K562 (cell line): ENCODE measurements around the gene BCAM. TPM values are rescaled to one million over a fixed set of nuclear protein-coding genes. Genes with fewer than 3 reads are reported as not detected.

Experiments
- CREM ChIP-seq: IDR thresholded peaks from 2 replicates; pipeline ENCODE4 v1.6.1; 2014; ENCODE audit warnings: antibody characterized with exemption, low read depth
- EP400 ChIP-seq: fragments of 450-650 bp; IDR thresholded peaks from 2 replicates; pipeline ENCODE4 v1.6.1; 2017; ENCODE audit warnings: antibody characterized with exemption, mild to moderate bottlenecking, moderate library complexity
- ETV5 ChIP-seq: sonication (generic); formaldehyde crosslinking; IDR thresholded peaks from 2 replicates; pipeline ENCODE4 v1.4.0; 2020; ENCODE audit warnings: low read depth, mild to moderate bottlenecking, missing genetic modification reagents
- HOXB6 ChIP-seq: fragments of 250-450 bp; sonication (Bioruptor Pico); IDR thresholded peaks from 2 replicates; pipeline ENCODE4 v1.5.1; 2022; ENCODE audit warnings: mild to moderate bottlenecking, borderline replicate concordance
- PHTF2 ChIP-seq: fragments of 250-450 bp; sonication (Bioruptor Pico); IDR thresholded peaks from 2 replicates; pipeline ENCODE4 v1.5.0; 2021; ENCODE audit warnings: mild to moderate bottlenecking
- SMAD2 ChIP-seq: fragments of 150-350 bp; IDR thresholded peaks from 2 replicates; pipeline ENCODE4 v1.6.1; 2014; ENCODE audit warnings: low read depth, mild to moderate bottlenecking, low read length
- ZFPM2 ChIP-seq: fragments of 250-450 bp; sonication (Bioruptor Pico); IDR thresholded peaks from 2 replicates; pipeline ENCODE4 v1.5.1; 2022; ENCODE audit warnings: mild to moderate bottlenecking
- ZNF124 ChIP-seq: sonication (generic); formaldehyde crosslinking; IDR thresholded peaks from 2 replicates; pipeline ENCODE4 v1.8.1; 2022; ENCODE audit warnings: missing genetic modification reagents
- ZNF445 ChIP-seq: fragments of 250-450 bp; sonication (Bioruptor Pico); IDR thresholded peaks from 2 replicates; pipeline ENCODE4 v1.4.0; 2020; ENCODE audit warnings: low read depth, mild to moderate bottlenecking, moderate library complexity
- polyA plus RNA-seq, 8 experiments: library from polyadenylated mRNA; depleted of rRNA in 4 of 8; stranded (reverse) in 5 of 8; unstranded in 3 of 8; fragments of >200 nt; fragmentation: Nextera tagmentation in 2 of 8; fragmentation: Illumina TruSeq in 1 of 8; extraction: Ambion mirVana in 2 of 8; extraction: Trizol in 1 of 8; gene quantifications; 2 replicates each; pipeline versions ENCODE4 v1.2.1 to v1.2.3, GENCODE V29; 2011 to 2014; ENCODE audit warnings: inconsistent platforms in 1 of 8, missing spikeins in 1 of 8
- total RNA-seq, 7 experiments: library from RNA; depleted of rRNA in 6 of 7; stranded (reverse); fragments of >200 nt in 6 of 7; fragmentation: Illumina TruSeq in 2 of 7; extraction: Trizol in 2 of 7; gene quantifications; 2 replicates each; pipeline versions ENCODE4 v1.2.1 to v1.2.3, GENCODE V29; 2011 to 2021; ENCODE audit warnings: low replicate concordance in 1 of 7
- TF ChIP-seq, protein P1 (sequence below), 2 experiments: fragments of 450-650 bp; IDR thresholded peaks; 2 replicates each; pipeline ENCODE4 v1.6.1; 2016; ENCODE audit warnings: mild to moderate bottlenecking in 2 of 2, borderline replicate concordance in 1 of 2, low read depth in 1 of 2, moderate library complexity in 1 of 2
- TF ChIP-seq, protein P2 (sequence below): sonication (generic); formaldehyde crosslinking; IDR thresholded peaks from 2 replicates; pipeline ENCODE4 v1.5.0; 2020; ENCODE audit warnings: missing genetic modification reagents
- TF ChIP-seq, protein P3 (sequence below): fragments of 250-450 bp; sonication (Bioruptor Pico); IDR thresholded peaks from 2 replicates; pipeline ENCODE4 v1.5.0; 2020; ENCODE audit warnings: mild to moderate bottlenecking, borderline replicate concordance
- TF ChIP-seq, protein P4 (sequence below): sonication (generic); formaldehyde crosslinking; IDR thresholded peaks from 2 replicates; pipeline ENCODE4 v1.9.0; 2022; ENCODE audit warnings: mild to moderate bottlenecking, missing genetic modification reagents
- TF ChIP-seq, protein P5 (sequence below), 2 experiments: fragments of 250-450 bp in 1 of 2; fragments of 450-650 bp in 1 of 2; sonication (Bioruptor Pico) in 1 of 2; IDR thresholded peaks; 2 replicates each; pipeline versions ENCODE4 v1.6.1 to v1.8.0; 2016 to 2021; ENCODE audit warnings: mild to moderate bottlenecking in 2 of 2, moderate library complexity in 2 of 2, missing compliant biosample characterization in 1 of 2, missing genetic modification characterization in 1 of 2

The BCAM gene
- total and polyA plus RNA-seq, 9 of the 15 experiments (the other 6 are each of a cell fraction or from before 2014, with no cell fraction given): 0.07 to 1.3 (median 0.33) TPM; not detected in 2

DNA sequence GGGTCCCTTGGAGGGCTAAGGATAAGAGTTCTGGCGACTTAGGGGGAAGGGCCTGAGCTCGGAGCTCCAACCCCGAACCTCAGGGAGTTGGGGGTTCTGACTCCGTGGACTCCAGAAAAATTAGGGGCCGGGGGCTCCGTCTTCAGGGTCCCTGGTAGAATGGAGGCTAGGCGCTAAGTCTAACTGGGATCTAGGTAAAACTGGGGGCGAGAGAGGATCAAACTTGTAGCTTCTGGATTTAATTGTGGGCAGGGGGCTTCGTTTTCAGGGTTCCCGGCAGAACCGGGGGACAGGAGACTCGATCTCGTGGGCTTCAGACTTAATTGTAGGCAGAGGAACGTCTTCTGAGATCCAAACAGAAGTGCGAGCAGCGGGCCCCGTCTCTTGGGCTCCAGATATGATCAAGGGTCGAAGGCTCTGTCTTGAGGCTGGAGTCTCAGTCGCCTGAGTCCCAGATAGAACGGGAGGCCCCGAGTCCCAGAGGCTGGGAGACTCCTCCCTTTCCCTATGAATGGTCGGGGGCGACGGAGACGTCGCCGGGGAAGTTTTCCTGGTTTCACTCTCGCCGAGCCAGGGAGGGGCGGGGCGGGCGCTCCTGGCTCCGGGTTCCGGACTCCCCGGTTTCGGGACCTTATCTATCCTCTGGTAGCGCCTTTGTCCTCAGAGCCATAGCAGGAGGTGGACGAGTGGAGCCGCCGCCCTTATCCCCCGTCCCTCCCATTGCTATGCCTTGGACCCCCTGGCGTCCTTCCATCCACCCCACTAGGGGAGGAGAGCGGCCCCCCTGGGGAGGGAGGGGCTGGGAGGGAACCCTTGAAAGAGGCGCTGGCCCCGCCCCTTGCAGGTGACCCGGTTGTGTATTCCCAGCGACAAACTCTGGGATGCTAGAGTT is 38.5 kb downstream of the BCAM start (continued):
- TF ChIP-seq, protein P1, sequence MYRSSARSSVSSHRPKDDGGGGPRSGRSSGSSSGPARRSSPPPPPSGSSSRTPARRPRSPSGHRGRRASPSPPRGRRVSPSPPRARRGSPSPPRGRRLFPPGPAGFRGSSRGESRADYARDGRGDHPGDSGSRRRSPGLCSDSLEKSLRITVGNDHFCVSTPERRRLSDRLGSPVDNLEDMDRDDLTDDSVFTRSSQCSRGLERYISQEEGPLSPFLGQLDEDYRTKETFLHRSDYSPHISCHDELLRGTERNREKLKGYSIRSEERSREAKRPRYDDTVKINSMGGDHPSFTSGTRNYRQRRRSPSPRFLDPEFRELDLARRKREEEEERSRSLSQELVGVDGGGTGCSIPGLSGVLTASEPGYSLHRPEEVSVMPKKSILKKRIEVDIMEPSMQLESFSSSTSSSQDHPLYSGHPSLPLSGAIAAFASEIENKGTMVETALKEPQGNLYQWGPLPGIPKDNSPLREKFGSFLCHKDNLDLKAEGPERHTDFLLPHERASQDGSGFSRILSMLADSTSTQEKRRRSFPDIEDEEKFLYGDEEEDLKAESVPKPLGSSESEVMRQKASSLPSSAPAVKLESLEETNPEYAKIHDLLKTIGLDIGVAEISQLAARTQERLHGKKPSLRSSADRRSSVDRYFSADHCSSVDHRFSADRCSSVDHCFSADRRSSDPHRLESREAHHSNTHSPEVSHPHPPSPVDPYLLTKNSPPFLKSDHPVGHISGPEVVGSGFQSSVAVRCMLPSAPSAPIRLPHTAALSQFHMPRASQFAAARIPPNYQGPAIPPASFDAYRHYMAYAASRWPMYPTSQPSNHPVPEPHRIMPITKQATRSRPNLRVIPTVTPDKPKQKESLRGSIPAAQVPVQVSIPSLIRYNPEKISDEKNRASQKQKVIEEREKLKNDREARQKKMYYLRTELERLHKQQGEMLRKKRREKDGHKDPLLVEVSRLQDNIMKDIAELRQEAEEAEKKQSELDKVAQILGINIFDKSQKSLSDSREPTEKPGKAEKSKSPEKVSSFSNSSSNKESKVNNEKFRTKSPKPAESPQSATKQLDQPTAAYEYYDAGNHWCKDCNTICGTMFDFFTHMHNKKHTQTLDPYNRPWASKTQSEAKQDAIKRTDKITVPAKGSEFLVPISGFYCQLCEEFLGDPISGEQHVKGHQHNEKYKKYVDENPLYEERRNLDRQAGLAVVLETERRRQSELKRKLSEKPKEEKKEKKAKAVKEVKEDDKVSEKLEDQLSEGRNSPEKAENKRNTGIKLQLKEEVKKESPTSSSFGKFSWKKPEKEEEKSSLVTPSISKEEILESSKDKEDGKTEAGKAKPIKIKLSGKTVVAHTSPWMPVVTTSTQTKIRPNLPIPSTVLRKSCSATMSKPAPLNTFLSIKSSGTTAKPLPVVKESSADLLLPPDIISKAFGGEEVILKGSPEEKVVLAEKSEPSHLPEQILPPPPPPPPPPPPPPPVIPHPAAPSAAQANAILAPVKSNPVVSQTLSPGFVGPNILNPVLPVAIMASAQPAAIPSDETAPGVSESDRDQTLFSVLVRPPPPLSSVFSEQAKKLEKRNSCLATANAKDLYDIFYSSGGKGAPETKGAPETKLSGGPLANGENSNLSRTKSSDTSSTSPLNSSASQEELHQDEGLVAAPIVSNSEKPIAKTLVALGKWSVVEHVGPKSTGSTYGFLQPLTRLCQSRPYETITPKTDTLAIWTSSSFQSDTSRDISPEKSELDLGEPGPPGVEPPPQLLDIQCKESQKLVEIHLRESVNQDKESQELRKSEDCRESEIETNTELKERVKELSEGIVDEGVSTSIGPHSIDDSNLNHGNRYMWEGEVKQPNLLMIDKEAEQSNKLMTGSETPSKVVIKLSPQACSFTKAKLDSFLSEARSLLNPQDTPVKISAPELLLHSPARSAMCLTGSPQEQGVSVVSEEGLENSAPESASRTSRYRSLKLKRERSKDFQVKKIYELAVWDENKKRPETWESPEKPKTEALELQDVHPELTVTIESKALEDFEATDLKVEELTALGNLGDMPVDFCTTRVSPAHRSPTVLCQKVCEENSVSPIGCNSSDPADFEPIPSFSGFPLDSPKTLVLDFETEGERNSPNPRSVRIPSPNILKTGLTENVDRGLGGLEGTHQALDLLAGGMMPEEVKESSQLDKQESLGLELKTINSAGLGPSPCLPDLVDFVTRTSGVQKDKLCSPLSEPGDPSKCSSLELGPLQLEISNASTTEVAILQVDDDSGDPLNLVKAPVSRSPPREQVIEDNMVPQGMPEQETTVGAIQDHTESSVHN (IDR thresholded peaks at IDR 0.05; ENCODE audit: borderline replicate concordance in 1 of 2, low read depth in 1 of 2): no peak
- TF ChIP-seq PHTF2 (no peak), ZNF445 (CRISPR knock-in tag) (no peak), ETV5 (CRISPR knock-in tag) (0 out of 2 replicates have a peak, but pooled peaks have one; percentile 25), ZNF124 (CRISPR knock-in tag) (no peak), SMAD2 (no peak), ZFPM2 (CRISPR knock-in tag) (no peak), HOXB6 (CRISPR knock-in tag) (no peak), EP400 (no peak), CREM (peak; percentile 11; the same call in 1 of the 2 replicates)
- TF ChIP-seq, protein P2, sequence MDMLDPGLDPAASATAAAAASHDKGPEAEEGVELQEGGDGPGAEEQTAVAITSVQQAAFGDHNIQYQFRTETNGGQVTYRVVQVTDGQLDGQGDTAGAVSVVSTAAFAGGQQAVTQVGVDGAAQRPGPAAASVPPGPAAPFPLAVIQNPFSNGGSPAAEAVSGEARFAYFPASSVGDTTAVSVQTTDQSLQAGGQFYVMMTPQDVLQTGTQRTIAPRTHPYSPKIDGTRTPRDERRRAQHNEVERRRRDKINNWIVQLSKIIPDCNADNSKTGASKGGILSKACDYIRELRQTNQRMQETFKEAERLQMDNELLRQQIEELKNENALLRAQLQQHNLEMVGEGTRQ: no peak
- TF ChIP-seq, protein P3, sequence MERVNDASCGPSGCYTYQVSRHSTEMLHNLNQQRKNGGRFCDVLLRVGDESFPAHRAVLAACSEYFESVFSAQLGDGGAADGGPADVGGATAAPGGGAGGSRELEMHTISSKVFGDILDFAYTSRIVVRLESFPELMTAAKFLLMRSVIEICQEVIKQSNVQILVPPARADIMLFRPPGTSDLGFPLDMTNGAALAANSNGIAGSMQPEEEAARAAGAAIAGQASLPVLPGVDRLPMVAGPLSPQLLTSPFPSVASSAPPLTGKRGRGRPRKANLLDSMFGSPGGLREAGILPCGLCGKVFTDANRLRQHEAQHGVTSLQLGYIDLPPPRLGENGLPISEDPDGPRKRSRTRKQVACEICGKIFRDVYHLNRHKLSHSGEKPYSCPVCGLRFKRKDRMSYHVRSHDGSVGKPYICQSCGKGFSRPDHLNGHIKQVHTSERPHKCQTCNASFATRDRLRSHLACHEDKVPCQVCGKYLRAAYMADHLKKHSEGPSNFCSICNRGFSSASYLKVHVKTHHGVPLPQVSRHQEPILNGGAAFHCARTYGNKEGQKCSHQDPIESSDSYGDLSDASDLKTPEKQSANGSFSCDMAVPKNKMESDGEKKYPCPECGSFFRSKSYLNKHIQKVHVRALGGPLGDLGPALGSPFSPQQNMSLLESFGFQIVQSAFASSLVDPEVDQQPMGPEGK (CRISPR knock-in tag): no peak
- TF ChIP-seq, protein P4, sequence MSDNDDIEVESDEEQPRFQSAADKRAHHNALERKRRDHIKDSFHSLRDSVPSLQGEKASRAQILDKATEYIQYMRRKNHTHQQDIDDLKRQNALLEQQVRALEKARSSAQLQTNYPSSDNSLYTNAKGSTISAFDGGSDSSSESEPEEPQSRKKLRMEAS (CRISPR knock-in tag): 0 out of 2 replicates have a peak, but pooled peaks have one; percentile 4
- TF ChIP-seq, protein P5, sequence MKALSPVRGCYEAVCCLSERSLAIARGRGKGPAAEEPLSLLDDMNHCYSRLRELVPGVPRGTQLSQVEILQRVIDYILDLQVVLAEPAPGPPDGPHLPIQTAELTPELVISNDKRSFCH (CRISPR knock-in tag; IDR thresholded peaks at IDR 0.05): no peak
- TF ChIP-seq, protein P5 (tag; IDR thresholded peaks at IDR 0.05): no peak
